Ramos (cell line): ENCODE measurements around the gene CCDC127.

Experiments
- in situ Hi-C: fragments of 300-500 bp; cut with MboI; formaldehyde crosslinking; loops from one replicate; pipeline ENCODE4 v1.14.3; 2022; ENCODE audit warnings: low sequenced_read_pairs; ENCODE audit not compliant: unreplicated experiment

Gene CCDC127

GRCh38 chr5:162565-163337 lies 55.2 kb downstream of the CCDC127 start:
- in situ Hi-C loops, result no loop called here

GRCh38 chr5:162190-162564 lies 55.8 kb downstream of the CCDC127 start:
- in situ Hi-C loops, result no loop called here

- in situ Hi-C loops, result no loop called here
These were observed 56.2 kb downstream of the CCDC127 start for GRCh38 chr5:161803-162110.

GRCh38 chr5:160921-161802 lies 56.8 kb downstream of the CCDC127 start:
- in situ Hi-C loops, result no loop called here

GRCh38 chr5:160173-160510 lies 57.8 kb downstream of the CCDC127 start:
- in situ Hi-C loops, result no loop called here

GRCh38 chr5:159448-160172 lies 58.3 kb downstream of the CCDC127 start:
- in situ Hi-C loops, result no loop called here

- in situ Hi-C loops, result no loop called here
These were observed 59.0 kb downstream of the CCDC127 start for GRCh38 chr5:158807-159447.

GRCh38 chr5:157801-158200 lies 60.2 kb downstream of the CCDC127 start:
- in situ Hi-C loops, result no loop called here

- in situ Hi-C loops, result no loop called here
These were observed 60.7 kb downstream of the CCDC127 start for GRCh38 chr5:157126-157715.

- in situ Hi-C loops, result no loop called here
These were observed 61.4 kb downstream of the CCDC127 start for GRCh38 chr5:156411-157072.

GRCh38 chr5:155651-156410 lies 62.1 kb downstream of the CCDC127 start:
- in situ Hi-C loops, result no loop called here

GRCh38 chr5:154826-155225 lies 63.1 kb downstream of the CCDC127 start:
- in situ Hi-C loops, result no loop called here

GRCh38 chr5:154236-154635 lies 63.7 kb downstream of the CCDC127 start:
- in situ Hi-C loops, result no loop called here

- in situ Hi-C loops, result no loop called here
These were observed 64.7 kb downstream of the CCDC127 start for GRCh38 chr5:153256-153655.

- in situ Hi-C loops, result no loop called here
These were observed 65.9 kb downstream of the CCDC127 start for GRCh38 chr5:152077-152476.

- in situ Hi-C loops, result no loop called here
These were observed 67.2 kb downstream of the CCDC127 start for GRCh38 chr5:150746-151145.

GRCh38 chr5:149745-150485 lies 68.0 kb downstream of the CCDC127 start:
- in situ Hi-C loops, result no loop called here

- in situ Hi-C loops, result no loop called here
These were observed 70.2 kb downstream of the CCDC127 start for GRCh38 chr5:147751-148150.
